SK-N-DZ (cell line): ENCODE measurements around the gene SLC51B.
"Not testable (repeated sequence)": the region's sequence is repeated elsewhere in the genome, so short reads cannot be mapped to it uniquely, and the experiment has no call there.

ENCODE experiments used
- DNase-seq: peaks from one replicate; pipeline ENCODE4 v3.0.0-alpha.2; 2015; ENCODE audit warnings: low spot score

SLC51B gene

GRCh38 chr15:65041787-65042186 lies 3.4 kb upstream of the SLC51B start:
- no peak for DNase-seq

- DNase-seq = no peak
Measured at GRCh38 chr15:65042776-65043327, 2.3 kb upstream of the SLC51B start.

GRCh38 chr15:65044218-65044617 lies 969 bp upstream of the SLC51B start:
- not testable (repeated sequence) for DNase-seq

- no peak for DNase-seq
Measured at GRCh38 chr15:65048241-65048640, 3.1 kb downstream of the SLC51B start.

- DNase-seq = peak; percentile 98
Measured at GRCh38 chr15:65049418-65049840, 4.2 kb downstream of the SLC51B start.

- no peak for DNase-seq
Measured at GRCh38 chr15:65050270-65050669, 5.1 kb downstream of the SLC51B start.

- no peak for DNase-seq
Measured at GRCh38 chr15:65051266-65051665, 6.1 kb downstream of the SLC51B start.

GRCh38 chr15:65052956-65053355 lies 7.8 kb downstream of the SLC51B start:
- no peak for DNase-seq

- peak; percentile 80 for DNase-seq
Measured at GRCh38 chr15:65054333-65055200, 9.4 kb downstream of the SLC51B start.

GRCh38 chr15:65055201-65055870 lies 10.1 kb downstream of the SLC51B start:
- no peak for DNase-seq

- DNase-seq = no peak
Measured at GRCh38 chr15:65056106-65056505, 10.9 kb downstream of the SLC51B start.

GRCh38 chr15:65056868-65057548 lies 11.8 kb downstream of the SLC51B start:
- DNase-seq = no peak

- no peak for DNase-seq
Measured at GRCh38 chr15:65057549-65057940, 12.4 kb downstream of the SLC51B start.

- DNase-seq = no peak
Measured at GRCh38 chr15:65058394-65059368, 13.5 kb downstream of the SLC51B start.

- no peak for DNase-seq
Measured at GRCh38 chr15:65059369-65059750, 14.2 kb downstream of the SLC51B start.

GRCh38 chr15:65059931-65060596 lies 14.9 kb downstream of the SLC51B start:
- no peak for DNase-seq

- no peak for DNase-seq
Measured at GRCh38 chr15:65060641-65061397, 15.6 kb downstream of the SLC51B start.

- DNase-seq = no peak
Measured at GRCh38 chr15:65062061-65062460, 16.9 kb downstream of the SLC51B start.

- no peak for DNase-seq
Measured at GRCh38 chr15:65062726-65063125, 17.5 kb downstream of the SLC51B start.
